HFFc6 (cell line): Measurements from ENCODE around the gene PSMB5. TPM values are rescaled to one million over a fixed set of nuclear protein-coding genes. Genes with fewer than 3 reads are reported as not detected.

ENCODE experiments used
- DNase-seq: peaks from one replicate; pipeline ENCODE4 v3.0.0-alpha.2; 2018
- H3K27ac Mint-ChIP-seq: 2 replicates; pipeline ENCODE4 v1.8.0; 2020; ENCODE audit warnings: mild to moderate bottlenecking, mixed read lengths
- H3K27me3 Mint-ChIP-seq: 2 replicates; pipeline ENCODE4 v1.8.0; 2021; ENCODE audit warnings: mild to moderate bottlenecking, moderate library complexity, mixed read lengths; ENCODE audit not compliant: insufficient read depth
- H3K36me3 Mint-ChIP-seq: 2 replicates; pipeline ENCODE4 v1.8.0; 2021; ENCODE audit warnings: low read depth, mixed read lengths
- H3K4me1 Mint-ChIP-seq: 2 replicates; pipeline ENCODE4 v1.8.0; 2020; ENCODE audit warnings: low read depth, mixed read lengths
- H3K4me3 Mint-ChIP-seq: 2 replicates; pipeline ENCODE4 v1.8.0; 2020; ENCODE audit warnings: mild to moderate bottlenecking, moderate library complexity, mixed read lengths
- H3K9me3 Mint-ChIP-seq: 2 replicates; pipeline ENCODE4 v1.8.0; 2020; ENCODE audit warnings: mild to moderate bottlenecking, mixed read lengths
- total RNA-seq, 6 experiments: library from RNA; stranded (reverse); fragmentation: NEBNext Ultra II Directional; extraction: Animal tissue kit (Norgen Biotek cat#: 25700); gene quantifications; 2 replicates in 1 of 6; 3 replicates in 5 of 6; pipeline ENCODE4 v1.2.3, GENCODE V29; 2021
- TF ChIP-seq, protein P1 (sequence below): fragments of 200-600 bp; sonication (generic); IDR thresholded peaks from 2 replicates; pipeline ENCODE4 v1.5.0; 2021; ENCODE audit warnings: antibody characterized with exemption, mild to moderate bottlenecking

The PSMB5 gene
- total RNA-seq, 6 experiments from 2014 or later: 221 to 259 (median 241) TPM

DNA sequence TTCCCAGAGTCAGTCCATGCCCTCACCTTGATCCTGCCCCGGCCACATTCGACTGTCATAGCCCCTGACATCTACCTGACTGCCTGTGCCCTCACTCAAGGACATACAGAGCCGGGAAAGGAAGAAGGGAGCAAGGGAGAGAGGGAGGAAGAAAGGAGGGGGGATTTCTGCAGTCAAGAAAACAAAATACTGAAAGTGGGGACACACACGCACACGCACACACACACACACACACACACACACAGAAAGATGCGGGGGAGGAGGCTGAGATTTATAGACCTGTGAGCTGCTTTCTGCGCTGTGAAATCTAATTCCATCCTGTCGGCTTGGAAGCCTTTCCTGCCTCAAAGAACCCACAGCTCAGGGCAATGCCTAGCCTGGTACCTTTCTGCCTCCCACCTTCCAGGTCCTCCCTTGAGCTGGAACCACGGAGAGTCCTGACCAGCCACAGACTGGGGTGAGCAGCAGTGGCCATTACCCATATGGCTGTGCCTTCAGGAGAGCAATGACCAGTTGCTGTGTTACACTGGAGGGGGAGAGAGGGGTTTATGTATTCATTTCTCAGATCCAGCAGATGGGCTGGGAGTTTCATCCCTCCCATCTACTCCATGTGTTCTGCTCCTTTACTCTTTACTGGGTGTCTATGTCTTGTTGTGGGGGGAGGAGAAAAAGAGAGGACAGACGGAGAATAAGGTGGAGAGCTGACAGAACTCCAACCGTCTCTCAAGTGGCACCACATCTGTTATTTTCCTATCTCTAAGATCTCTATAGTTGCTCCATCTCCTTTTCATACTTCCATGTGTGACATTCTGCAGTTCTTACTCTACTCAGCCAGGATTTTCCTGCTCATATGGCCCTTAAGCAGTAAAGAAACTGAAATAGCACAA, 37.7 kb downstream of the PSMB5 start:
- DNase-seq: no peak
- no peak overlapping the region for H3K4me3 Mint-ChIP-seq
- no peaks in the 10 kb centered on the region; the same call in 1 of the 2 replicates for H3K27me3 Mint-ChIP-seq
- TF ChIP-seq, protein P1, sequence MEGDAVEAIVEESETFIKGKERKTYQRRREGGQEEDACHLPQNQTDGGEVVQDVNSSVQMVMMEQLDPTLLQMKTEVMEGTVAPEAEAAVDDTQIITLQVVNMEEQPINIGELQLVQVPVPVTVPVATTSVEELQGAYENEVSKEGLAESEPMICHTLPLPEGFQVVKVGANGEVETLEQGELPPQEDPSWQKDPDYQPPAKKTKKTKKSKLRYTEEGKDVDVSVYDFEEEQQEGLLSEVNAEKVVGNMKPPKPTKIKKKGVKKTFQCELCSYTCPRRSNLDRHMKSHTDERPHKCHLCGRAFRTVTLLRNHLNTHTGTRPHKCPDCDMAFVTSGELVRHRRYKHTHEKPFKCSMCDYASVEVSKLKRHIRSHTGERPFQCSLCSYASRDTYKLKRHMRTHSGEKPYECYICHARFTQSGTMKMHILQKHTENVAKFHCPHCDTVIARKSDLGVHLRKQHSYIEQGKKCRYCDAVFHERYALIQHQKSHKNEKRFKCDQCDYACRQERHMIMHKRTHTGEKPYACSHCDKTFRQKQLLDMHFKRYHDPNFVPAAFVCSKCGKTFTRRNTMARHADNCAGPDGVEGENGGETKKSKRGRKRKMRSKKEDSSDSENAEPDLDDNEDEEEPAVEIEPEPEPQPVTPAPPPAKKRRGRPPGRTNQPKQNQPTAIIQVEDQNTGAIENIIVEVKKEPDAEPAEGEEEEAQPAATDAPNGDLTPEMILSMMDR: no peak
- no peaks in the 10 kb centered on the region for H3K36me3 Mint-ChIP-seq
- H3K27ac Mint-ChIP-seq: no peak overlapping the region
- peaks cover 26% of the 10 kb centered on the region for H3K4me1 Mint-ChIP-seq
- H3K9me3 Mint-ChIP-seq: no peaks in the 10 kb centered on the region

DNA sequence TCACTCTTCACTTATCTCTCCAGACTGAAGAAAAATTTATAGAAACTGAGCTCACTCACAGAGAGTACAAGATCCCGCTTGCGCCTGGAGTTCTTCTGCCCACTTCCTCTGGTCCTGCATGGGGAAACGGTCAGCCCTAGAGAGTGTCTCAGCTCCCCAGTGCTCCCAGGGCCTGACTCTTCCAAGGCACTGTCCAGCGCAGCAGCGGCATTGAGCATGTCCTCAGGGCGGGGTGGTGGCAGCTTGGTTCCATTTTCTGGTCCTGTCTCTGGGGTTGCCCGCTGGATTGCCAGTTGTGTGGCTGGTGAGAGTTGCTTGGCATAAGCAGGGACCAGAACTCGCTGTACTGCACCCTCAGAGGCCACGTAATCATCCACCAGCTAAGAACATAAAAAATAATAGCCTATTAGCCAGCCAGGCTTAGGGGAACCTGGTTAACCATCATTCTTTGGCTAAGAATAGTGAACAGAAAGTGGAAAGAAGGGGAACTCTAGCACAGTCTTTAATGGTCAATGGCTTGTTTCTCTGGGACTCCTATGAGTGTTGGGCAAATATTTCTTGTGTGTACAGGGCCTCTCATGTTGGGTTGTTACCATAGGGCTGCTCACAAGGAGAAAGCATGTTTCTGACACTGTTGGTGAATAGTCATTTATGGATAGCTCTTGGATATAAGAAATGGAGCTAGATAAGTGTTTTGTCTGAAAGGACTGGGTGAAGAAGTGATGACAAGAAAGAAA, 38.6 kb downstream of the PSMB5 start:
- Mint-ChIP-seq H3K4me3 (no peak overlapping the region), H3K27me3 (no peaks in the 10 kb centered on the region; the same call in 1 of the 2 replicates), H3K36me3 (no peaks in the 10 kb centered on the region), H3K4me1 (peaks cover 26% of the 10 kb centered on the region), H3K27ac (peak overlapping the region; percentile 37; the same call in 1 of the 2 replicates), H3K9me3 (no peaks in the 10 kb centered on the region)
- TF ChIP-seq, protein P1: no peak
- DNase-seq: no peak

DNA sequence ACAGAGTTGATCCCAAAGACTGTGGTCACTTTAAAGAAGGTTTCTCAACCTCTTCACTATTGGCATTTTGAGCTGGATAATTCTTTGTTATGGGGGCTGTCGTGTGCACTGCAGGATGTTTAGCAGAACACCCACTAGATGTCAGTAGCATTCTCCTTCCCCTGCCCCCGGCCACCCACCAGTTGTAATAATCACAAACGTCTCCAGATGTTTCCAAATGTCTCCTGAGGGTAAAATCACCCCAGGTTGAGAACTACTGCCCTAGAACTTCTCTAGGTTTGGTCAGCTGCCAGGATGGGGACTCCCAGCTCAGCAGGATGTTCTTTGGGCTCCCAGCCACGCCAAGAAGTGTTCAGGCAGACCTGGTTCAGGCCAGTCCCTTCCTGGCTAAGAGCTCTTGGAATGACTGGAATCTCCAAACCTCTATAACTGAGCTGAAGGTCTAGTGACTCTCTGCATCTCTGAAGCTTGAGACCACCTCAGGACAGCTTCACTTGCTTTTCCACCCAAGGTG, 39.9 kb downstream of the PSMB5 start:
- peak; percentile 61 for DNase-seq
- Mint-ChIP-seq H3K36me3 (no peaks in the 10 kb centered on the region), H3K27ac (peak overlapping the region; percentile 71), H3K4me1 (peaks cover 26% of the 10 kb centered on the region), H3K9me3 (no peaks in the 10 kb centered on the region), H3K27me3 (no peaks in the 10 kb centered on the region; the same call in 1 of the 2 replicates), H3K4me3 (no peak overlapping the region; the same call in 1 of the 2 replicates)
- TF ChIP-seq, protein P1: peak; percentile 77

DNA sequence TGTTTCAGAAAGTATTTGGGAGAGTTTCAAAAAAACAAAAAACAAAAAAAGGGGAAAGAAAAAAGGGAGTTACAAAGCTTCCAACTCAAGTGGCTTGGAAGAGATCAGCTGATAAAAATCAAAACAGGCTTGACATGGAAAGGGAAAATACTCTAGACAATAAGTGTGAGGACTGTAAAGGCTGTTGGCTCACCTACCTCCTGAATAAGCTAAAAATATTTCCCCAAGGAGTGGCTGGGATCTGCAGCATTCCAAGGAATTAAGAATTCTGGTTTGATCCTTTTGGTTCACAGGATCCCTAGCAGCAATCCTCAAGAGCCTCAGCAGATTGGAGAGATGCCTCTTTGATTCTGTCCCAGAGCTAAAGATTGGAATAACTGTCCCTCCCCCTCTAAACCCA, 41.2 kb downstream of the PSMB5 start:
- peak overlapping the region; percentile 23; the same call in 1 of the 2 replicates for H3K27ac Mint-ChIP-seq
- H3K4me3 Mint-ChIP-seq: no peak overlapping the region
- H3K27me3 Mint-ChIP-seq: no peaks in the 10 kb centered on the region; the same call in 1 of the 2 replicates
- no peaks in the 10 kb centered on the region for H3K36me3 Mint-ChIP-seq
- DNase-seq: no peak
- TF ChIP-seq, protein P1: no peak
- H3K4me1 Mint-ChIP-seq: peaks cover 26% of the 10 kb centered on the region
- H3K9me3 Mint-ChIP-seq: no peaks in the 10 kb centered on the region

DNA sequence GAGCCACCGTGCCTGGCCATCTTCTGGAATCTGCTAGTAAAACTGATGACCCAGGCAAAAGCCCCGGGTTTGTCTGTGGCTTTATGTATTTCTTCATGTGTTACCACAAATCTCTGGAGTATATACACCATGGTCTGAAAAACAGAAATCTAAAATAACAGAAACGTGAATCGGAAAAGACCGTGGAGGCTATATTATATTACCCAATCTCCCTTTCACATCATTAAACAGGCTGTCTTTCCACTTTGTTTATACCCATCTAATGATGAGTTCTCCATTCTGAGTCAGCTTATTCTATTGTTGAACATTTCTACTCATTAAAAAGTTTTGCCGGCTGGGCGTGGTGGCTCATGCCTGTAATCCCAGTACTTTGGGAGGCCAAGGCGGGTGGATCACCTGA, 42.8 kb downstream of the PSMB5 start:
- TF ChIP-seq, protein P1: no peak
- Mint-ChIP-seq H3K27ac (no peak overlapping the region), H3K36me3 (no peaks in the 10 kb centered on the region), H3K9me3 (no peaks in the 10 kb centered on the region), H3K27me3 (no peaks in the 10 kb centered on the region; the same call in 1 of the 2 replicates), H3K4me3 (no peak overlapping the region), H3K4me1 (peaks cover 26% of the 10 kb centered on the region)
- no peak for DNase-seq
